LNCAP (cell line): ENCODE results near the gene LRP1B.

Experiments used
- TF ChIP-seq, protein P1 (sequence below): fragments of 450-650 bp; IDR thresholded peaks from 2 replicates; pipeline ENCODE4 v1.5.1; 2017; ENCODE audit warnings: mild to moderate bottlenecking

LRP1B gene

DNA sequence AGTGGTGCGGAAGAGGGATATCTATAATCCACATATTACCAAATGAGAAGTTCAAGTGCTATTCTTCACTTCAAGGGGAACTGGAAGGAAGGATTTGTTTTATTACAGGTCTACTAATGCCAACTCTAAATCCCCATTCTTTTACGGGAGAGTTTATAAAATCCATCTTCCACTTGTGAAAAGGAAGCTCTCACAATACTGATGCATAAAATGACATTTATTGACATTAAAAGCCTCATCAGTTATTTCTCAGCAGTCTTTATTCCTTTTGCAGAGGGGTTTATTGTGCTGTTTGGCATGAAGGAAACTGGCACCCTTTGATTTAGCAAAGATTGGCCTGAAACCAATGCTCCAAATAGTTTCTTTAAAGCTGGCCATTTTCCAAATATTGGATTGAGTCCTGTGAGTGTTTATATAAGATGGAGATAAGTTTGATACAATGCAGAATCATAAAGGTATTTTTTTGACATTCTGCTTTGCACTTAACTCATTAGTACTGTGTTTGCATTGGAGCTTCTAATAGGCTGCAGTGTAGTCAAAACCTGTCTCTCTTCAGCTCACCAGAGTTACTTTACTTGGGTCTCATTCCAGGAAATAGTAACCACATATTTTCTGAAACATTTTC is 26.6 kb downstream of the LRP1B start:
- TF ChIP-seq, protein P1, sequence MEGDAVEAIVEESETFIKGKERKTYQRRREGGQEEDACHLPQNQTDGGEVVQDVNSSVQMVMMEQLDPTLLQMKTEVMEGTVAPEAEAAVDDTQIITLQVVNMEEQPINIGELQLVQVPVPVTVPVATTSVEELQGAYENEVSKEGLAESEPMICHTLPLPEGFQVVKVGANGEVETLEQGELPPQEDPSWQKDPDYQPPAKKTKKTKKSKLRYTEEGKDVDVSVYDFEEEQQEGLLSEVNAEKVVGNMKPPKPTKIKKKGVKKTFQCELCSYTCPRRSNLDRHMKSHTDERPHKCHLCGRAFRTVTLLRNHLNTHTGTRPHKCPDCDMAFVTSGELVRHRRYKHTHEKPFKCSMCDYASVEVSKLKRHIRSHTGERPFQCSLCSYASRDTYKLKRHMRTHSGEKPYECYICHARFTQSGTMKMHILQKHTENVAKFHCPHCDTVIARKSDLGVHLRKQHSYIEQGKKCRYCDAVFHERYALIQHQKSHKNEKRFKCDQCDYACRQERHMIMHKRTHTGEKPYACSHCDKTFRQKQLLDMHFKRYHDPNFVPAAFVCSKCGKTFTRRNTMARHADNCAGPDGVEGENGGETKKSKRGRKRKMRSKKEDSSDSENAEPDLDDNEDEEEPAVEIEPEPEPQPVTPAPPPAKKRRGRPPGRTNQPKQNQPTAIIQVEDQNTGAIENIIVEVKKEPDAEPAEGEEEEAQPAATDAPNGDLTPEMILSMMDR, result no peak

DNA sequence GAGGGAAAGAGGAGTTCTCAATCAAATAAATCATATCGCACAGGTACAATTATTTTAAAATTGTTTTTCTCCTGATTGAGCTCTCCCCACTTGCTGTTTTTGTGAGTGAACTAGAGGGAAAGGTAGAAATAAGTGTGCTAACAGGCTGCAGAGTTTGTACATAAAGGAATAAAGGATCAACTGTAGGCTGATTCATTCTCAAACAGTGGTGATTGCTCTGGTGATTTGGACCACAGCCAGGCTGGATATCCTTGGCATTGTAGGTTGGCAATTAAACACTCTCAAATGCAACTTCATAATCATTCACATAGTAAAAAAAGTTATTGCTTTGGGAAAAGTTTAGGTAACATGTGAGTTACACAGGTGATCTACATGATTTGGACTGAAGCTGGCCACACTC is 29.8 kb downstream of the LRP1B start:
- TF ChIP-seq, protein P1, result no peak

DNA sequence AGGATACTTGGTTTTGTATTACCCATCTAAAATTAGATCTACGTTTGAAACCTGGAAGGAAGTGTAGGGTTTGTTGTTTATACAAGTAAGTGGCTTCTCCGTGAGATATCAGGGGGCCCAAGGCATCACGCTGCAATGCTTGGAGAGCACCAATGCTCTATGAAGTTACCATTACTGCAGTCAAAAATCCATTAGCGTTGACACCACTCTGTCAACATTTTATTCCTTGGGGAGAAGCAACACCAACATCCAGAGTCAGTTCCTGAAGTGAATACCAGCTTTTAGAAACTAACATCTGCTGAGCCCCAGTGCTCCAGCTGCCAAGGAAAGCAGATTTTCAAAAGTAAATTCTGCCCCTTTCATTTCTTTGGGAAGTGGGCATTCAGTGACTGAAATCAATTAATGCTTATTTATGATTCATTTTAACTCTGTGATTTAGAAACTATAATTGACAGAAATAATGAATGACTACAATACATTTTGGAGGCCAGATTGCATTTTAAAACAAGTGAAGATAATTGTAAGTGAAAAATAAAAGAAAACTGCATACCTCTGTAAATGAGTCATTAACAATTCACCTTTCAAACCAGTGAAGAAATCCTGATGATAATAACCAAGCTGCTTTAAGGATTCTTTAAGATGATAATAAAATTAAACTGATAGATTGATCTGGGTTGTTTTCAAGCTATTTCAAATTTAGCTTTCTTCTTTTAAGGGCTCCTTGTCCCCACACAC is 30.5 kb downstream of the LRP1B start:
- TF ChIP-seq, protein P1, result no peak

DNA sequence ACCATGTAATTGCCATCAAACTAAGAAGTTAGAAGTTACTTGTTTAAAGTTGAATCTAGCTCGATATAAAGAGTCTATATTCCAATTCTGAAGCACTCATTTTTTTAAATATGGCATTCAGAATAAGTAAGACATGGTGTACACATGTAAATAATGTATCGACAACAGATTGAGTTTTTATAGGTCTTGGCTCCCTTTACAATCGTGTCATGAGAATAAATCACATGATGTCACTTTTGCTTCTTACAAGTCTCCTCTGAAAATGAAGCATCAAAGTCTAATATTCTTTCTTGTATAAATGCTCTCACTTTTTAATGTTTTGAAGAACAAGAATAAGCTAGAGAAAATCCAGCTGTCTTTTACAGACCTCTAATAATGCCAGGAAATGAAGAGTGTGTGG is 33.1 kb downstream of the LRP1B start:
- TF ChIP-seq, protein P1, result no peak

DNA sequence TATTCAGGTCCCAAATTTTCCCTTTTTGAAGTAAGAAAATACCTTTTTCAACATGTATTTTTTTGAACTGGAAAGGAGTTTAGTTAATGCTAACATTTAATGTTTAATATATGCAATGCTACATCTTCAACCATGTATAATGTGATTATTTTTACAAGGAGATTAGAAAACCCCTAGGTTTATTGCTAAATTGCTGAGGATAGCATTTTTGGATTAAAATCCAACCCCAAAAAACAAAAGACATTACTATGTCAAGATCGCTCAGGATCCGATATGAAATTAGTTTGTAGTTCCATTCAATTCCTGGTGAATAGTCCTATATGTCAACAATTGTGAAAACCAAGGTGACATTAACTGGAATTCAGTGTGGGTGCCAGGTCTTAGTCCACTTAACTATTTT is 35.2 kb downstream of the LRP1B start:
- TF ChIP-seq, protein P1, result no peak

DNA sequence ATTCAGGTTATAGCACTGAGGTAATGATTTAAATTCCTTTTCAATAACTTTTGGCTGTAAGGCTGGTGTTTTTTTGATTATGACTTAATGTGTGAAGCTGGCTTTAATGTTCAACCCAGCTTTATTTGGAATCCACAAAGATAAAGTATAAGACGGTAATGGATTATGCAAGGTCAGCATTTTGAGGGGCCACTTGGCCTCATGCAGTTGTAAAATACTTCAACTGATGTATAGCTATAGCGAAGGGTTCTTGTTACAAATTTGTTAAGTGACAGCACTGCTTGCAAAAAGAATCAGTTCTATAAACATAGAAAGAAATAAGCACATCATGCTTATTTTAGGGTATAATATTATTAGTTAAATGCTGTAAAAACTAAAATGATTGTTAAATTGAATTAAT is 36.6 kb downstream of the LRP1B start:
- TF ChIP-seq, protein P1, result no peak

DNA sequence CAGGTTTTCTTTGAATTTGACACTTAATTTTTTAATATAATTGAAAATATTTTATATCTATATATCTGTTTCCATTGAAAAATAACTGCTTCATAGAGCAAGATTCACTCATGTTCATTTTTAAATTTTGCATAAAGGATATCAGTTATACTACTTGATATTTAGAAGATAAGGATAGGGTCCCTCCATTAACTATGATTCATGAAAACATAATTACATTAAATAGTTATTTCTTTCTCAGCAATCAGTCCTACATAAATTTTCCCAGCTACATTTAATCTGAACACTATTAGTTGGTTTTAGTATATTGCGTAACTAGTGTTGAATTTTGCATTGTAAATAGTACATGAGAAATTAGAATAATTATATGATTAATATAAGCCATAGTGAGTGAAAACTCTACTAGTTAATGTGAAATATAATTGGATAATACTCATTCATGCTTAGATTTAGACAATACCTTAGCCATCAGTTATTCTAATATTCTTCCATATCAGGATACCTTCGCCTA is 42.7 kb downstream of the LRP1B start:
- TF ChIP-seq, protein P1, result no peak
